GM23338 (cell line): ENCODE measurements around the gene ZEB2. TPM values are rescaled to one million over a fixed set of nuclear protein-coding genes. Genes with fewer than 3 reads are reported as not detected.
A peak's percentile ranks its signal among the peaks of the same experiment; 100 is the strongest.

Experiments used
- ATAC-seq: fragments of 200-7000 bp; cut with Tn5 transposase; 3 replicates; pipeline ENCODE4 v1.9.1; 2020
- DNase-seq: peaks from one replicate; pipeline ENCODE4 v3.0.0-alpha.2; 2015; ENCODE audit warnings: low spot score
- H2AFZ ChIP-seq: fragments of 200-600 bp; sonication (generic); 2 replicates; pipeline ENCODE4 v1.8.0; 2016; ENCODE audit warnings: antibody characterized with exemption, mild to moderate bottlenecking, moderate library complexity
- H3F3A ChIP-seq: fragments of 200-600 bp; sonication (generic); replicated peaks from 2 replicates; pipeline ENCODE4 v1.8.0; 2017; ENCODE audit warnings: antibody characterized with exemption, mixed run types, low read depth
- H3K27ac ChIP-seq: fragments of 200-600 bp; sonication (generic); 2 replicates; pipeline ENCODE4 v1.6.1; 2016; ENCODE audit warnings: low read depth
- H3K27me3 ChIP-seq: fragments of 200-600 bp; sonication (generic); 2 replicates; pipeline ENCODE4 v1.8.0; 2016; ENCODE audit warnings: mild to moderate bottlenecking, mixed run types, moderate library complexity; ENCODE audit not compliant: insufficient read depth
- H3K36me3 ChIP-seq: fragments of 200-600 bp; sonication (generic); 2 replicates; pipeline ENCODE4 v1.8.0; 2016; ENCODE audit warnings: mild to moderate bottlenecking; ENCODE audit not compliant: insufficient read depth
- H3K4me1 ChIP-seq: fragments of 200-600 bp; sonication (generic); 2 replicates; pipeline ENCODE4 v1.8.0; 2016; ENCODE audit warnings: mild to moderate bottlenecking, moderate library complexity; ENCODE audit not compliant: insufficient read depth
- H3K4me2 ChIP-seq: fragments of 200-600 bp; sonication (generic); 2 replicates; pipeline ENCODE4 v1.7.1; 2017; ENCODE audit warnings: mixed run types
- H3K4me3 ChIP-seq: fragments of 200-600 bp; sonication (generic); 2 replicates; pipeline ENCODE4 v1.6.1; 2016; ENCODE audit warnings: mixed run types
- H3K79me2 ChIP-seq: fragments of 200-600 bp; sonication (generic); replicated peaks from 2 replicates; pipeline ENCODE4 v1.8.0; 2017; ENCODE audit warnings: mild to moderate bottlenecking; ENCODE audit not compliant: insufficient read depth
- H3K9me2 ChIP-seq: fragments of 200-600 bp; sonication (generic); 2 replicates; pipeline ENCODE4 v1.8.0; 2017; ENCODE audit not compliant: insufficient read depth
- H4K20me1 ChIP-seq: fragments of 200-600 bp; sonication (generic); replicated peaks from 2 replicates; pipeline ENCODE4 v1.8.0; 2017; ENCODE audit warnings: mild to moderate bottlenecking; ENCODE audit not compliant: insufficient read depth
- H3K27ac Mint-ChIP-seq: 2 replicates; pipeline ENCODE4 v1.8.0; 2020; ENCODE audit warnings: inconsistent platforms, mild to moderate bottlenecking, moderate library complexity, mixed read lengths
- H3K27me3 Mint-ChIP-seq: 3 replicates; pipeline ENCODE4 v1.8.0; 2022; ENCODE audit warnings: low read depth, mild to moderate bottlenecking, moderate library complexity, mixed read lengths, inconsistent platforms; ENCODE audit not compliant: insufficient read depth, poor library complexity
- H3K36me3 Mint-ChIP-seq: 3 replicates; pipeline ENCODE4 v1.8.0; 2021; ENCODE audit warnings: low read depth, mild to moderate bottlenecking, inconsistent platforms, moderate library complexity, mixed read lengths
- H3K4me1 Mint-ChIP-seq: 3 replicates; pipeline ENCODE4 v1.8.0; 2020; ENCODE audit warnings: mild to moderate bottlenecking, inconsistent platforms, mixed read lengths
- H3K4me3 Mint-ChIP-seq: 3 replicates; pipeline ENCODE4 v1.8.0; 2021; ENCODE audit warnings: moderate library complexity, mild to moderate bottlenecking, inconsistent platforms, mixed read lengths
- H3K9me3 Mint-ChIP-seq: 3 replicates; pipeline ENCODE4 v1.8.0; 2020; ENCODE audit warnings: moderate library complexity, mild to moderate bottlenecking, inconsistent platforms, mixed read lengths
- CREB1 ChIP-seq: fragments of 250-450 bp; sonication (Bioruptor Pico); IDR thresholded peaks from 2 replicates; pipeline ENCODE4 v1.5.0; 2020; ENCODE audit warnings: low read depth, mild to moderate bottlenecking, moderate library complexity
- CTCF ChIP-seq, 2 experiments: fragments of 200-600 bp in 1 of 2; sonication (generic) in 1 of 2; conservative IDR thresholded peaks; 2 replicates each; pipeline versions ENCODE4 v1.5.1 to v1.6.1; 2016 to 2017; ENCODE audit warnings: antibody characterized with exemption in 2 of 2, low read depth in 2 of 2, mild to moderate bottlenecking in 2 of 2, moderate library complexity in 1 of 2
- ETS1 ChIP-seq: IDR thresholded peaks from 2 replicates; pipeline ENCODE4 v1.6.1; 2016; ENCODE audit warnings: antibody characterized with exemption
- EZH2 ChIP-seq: fragments of 200-600 bp; sonication (generic); IDR thresholded peaks from one replicate; pipeline ENCODE4 v1.8.0; 2017; ENCODE audit warnings: antibody characterized with exemption, mild to moderate bottlenecking, low read depth; ENCODE audit not compliant: unreplicated experiment
- JUNB ChIP-seq: IDR thresholded peaks from one replicate; pipeline ENCODE4 v1.6.1; 2016; ENCODE audit warnings: antibody characterized with exemption; ENCODE audit not compliant: unreplicated experiment
- NANOG ChIP-seq: IDR thresholded peaks from 2 replicates; pipeline ENCODE4 v1.6.1; 2016; ENCODE audit warnings: antibody characterized with exemption, borderline replicate concordance
- POLR2AphosphoS5 ChIP-seq: IDR thresholded peaks from 2 replicates; pipeline ENCODE4 v1.6.1; 2016; ENCODE audit warnings: antibody characterized with exemption, low read depth
- ZNF114 ChIP-seq: fragments of 250-450 bp; sonication (Bioruptor Pico); IDR thresholded peaks from 2 replicates; pipeline ENCODE4 v1.5.0; 2020; ENCODE audit warnings: mild to moderate bottlenecking, moderate library complexity
- ZNF331 ChIP-seq: fragments of 250-450 bp; sonication (Bioruptor Pico); IDR thresholded peaks from 2 replicates; pipeline ENCODE4 v1.5.0; 2020; ENCODE audit warnings: low read depth, mild to moderate bottlenecking, moderate library complexity
- polyA plus RNA-seq: library from polyadenylated mRNA; unstranded; fragments of >200 nt; fragmentation: Nextera tagmentation; extraction: Ambion mirVana; gene quantifications from 2 replicates; pipeline ENCODE4 v1.2.1, GENCODE V29; 2016
- total RNA-seq: library from RNA; depleted of rRNA; stranded (reverse); fragments of >200 nt; shearing (Covaris generic); gene quantifications from 2 replicates; pipeline ENCODE4 v1.2.3, GENCODE V29; 2014
- TF ChIP-seq, protein P1 (sequence below): IDR thresholded peaks from one replicate; pipeline ENCODE4 v1.6.1; 2018; ENCODE audit warnings: antibody characterized with exemption; ENCODE audit not compliant: unreplicated experiment

The ZEB2 gene
- total and polyA plus RNA-seq, 2 experiments from 2014 or later = 0.45 TPM; not detected in 1

- TF ChIP-seq, protein P1, sequence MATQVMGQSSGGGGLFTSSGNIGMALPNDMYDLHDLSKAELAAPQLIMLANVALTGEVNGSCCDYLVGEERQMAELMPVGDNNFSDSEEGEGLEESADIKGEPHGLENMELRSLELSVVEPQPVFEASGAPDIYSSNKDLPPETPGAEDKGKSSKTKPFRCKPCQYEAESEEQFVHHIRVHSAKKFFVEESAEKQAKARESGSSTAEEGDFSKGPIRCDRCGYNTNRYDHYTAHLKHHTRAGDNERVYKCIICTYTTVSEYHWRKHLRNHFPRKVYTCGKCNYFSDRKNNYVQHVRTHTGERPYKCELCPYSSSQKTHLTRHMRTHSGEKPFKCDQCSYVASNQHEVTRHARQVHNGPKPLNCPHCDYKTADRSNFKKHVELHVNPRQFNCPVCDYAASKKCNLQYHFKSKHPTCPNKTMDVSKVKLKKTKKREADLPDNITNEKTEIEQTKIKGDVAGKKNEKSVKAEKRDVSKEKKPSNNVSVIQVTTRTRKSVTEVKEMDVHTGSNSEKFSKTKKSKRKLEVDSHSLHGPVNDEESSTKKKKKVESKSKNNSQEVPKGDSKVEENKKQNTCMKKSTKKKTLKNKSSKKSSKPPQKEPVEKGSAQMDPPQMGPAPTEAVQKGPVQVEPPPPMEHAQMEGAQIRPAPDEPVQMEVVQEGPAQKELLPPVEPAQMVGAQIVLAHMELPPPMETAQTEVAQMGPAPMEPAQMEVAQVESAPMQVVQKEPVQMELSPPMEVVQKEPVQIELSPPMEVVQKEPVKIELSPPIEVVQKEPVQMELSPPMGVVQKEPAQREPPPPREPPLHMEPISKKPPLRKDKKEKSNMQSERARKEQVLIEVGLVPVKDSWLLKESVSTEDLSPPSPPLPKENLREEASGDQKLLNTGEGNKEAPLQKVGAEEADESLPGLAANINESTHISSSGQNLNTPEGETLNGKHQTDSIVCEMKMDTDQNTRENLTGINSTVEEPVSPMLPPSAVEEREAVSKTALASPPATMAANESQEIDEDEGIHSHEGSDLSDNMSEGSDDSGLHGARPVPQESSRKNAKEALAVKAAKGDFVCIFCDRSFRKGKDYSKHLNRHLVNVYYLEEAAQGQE = no peak
- TF ChIP-seq CTCF (conservative IDR thresholded peaks at IDR 0.05; ENCODE audit: low read depth in 2 of 2) = no peak
- TF ChIP-seq JUNB = no peak
- no peak for TF ChIP-seq EZH2
- no peak for TF ChIP-seq POLR2AphosphoS5
- TF ChIP-seq CREB1 (CRISPR knock-in tag) = no peak
- no peak for TF ChIP-seq ZNF331 (CRISPR knock-in tag)
- no peak for TF ChIP-seq ZNF114 (CRISPR knock-in tag)
- TF ChIP-seq ETS1 = no peak
- TF ChIP-seq NANOG = no peak
Observed at GRCh38 chr2:144509001-144509878, 10.7 kb downstream of the ZEB2 start (continued).

DNA sequence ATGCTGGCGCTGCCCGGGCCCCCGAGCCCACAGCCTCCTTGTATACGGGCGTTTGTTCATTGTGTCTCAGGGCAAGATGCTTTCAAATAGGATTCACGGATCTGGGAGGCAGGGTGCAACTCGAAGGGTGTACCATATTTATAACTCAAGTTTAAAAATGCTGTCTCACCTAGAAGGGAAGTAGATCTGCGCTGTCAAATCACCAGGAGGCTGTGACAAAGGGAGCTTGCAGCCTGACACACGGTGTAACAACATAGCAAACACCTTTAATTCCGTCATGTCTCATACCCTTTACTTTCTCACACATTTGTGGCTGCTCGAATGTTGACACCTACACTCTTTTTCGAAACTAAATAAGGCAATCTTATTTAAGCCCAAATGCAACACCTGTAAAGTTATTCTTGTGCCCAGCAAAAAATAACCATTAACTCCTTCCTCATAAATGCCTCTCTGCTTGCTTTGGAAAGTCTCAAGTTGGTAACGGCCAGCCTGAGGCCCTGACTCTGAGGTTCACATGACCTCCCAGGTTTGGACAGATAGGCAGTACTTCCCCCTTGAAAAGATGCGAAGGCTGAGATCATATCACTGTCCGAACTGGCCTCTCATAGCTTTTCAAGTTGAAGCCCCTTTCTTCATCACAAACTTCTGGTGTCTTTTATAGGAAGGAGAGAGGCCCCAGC is 11.6 kb downstream of the ZEB2 start:
- Mint-ChIP-seq H3K27me3 (peaks cover 62% of the 10 kb centered on the region), H3K4me3 (no peak overlapping the region)
- TF ChIP-seq JUNB = no peak
- TF ChIP-seq, protein P1 = no peak
- no peak for TF ChIP-seq EZH2

More for the DNA sequence above, 11.6 kb downstream of the ZEB2 start:
- Histone ChIP-seq H3K4me1 (peaks cover 58% of the 10 kb centered on the region), H3K36me3 (no peaks in the 10 kb centered on the region), H3K27ac (no peak overlapping the region), H3K9me2 (no peaks in the 10 kb centered on the region), H3K27me3 (peaks cover 70% of the 10 kb centered on the region), H3F3A (peaks cover 2% of the 10 kb centered on the region; the same call in 1 of the 2 replicates), H3K4me3 (no peak overlapping the region), H3K79me2 (no peaks in the 10 kb centered on the region), H4K20me1 (no peaks in the 10 kb centered on the region), H3K4me2 (peak overlapping the region; percentile 78; the same call in 1 of the 2 replicates), H2AFZ (no peak overlapping the region)
- Mint-ChIP-seq H3K27ac (no peak overlapping the region), H3K9me3 (no peaks in the 10 kb centered on the region), H3K4me1 (peaks cover 77% of the 10 kb centered on the region), H3K36me3 (no peaks in the 10 kb centered on the region)
- DNase-seq (no peak), ATAC-seq (no peak)
